LNCAP (cell line): ENCODE results near the gene QTRT2.

Experiments used
- TF ChIP-seq, protein P1 (sequence below): fragments of 450-650 bp; IDR thresholded peaks from 2 replicates; pipeline ENCODE4 v1.5.1; 2017; ENCODE audit warnings: mild to moderate bottlenecking

Gene QTRT2

DNA sequence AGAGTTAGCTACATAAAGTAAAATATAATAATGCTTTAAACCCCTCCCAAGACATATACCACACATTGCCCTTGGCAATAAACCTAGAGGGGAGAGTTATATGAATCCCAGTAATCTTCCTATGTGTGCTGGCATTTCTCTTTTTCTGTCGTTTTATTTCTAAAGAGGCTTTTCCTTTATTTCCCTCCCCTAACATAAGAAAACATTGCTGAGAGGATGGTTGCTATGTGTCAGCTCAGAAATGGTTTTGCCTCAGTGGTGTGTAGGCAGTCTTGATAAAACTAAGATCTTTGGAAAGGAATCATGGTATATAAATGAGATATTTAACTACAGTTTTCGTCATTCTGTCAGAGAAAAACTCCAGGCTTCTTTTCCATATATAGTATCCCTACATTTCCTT, 30.2 kb upstream of the QTRT2 start:
- TF ChIP-seq, protein P1, sequence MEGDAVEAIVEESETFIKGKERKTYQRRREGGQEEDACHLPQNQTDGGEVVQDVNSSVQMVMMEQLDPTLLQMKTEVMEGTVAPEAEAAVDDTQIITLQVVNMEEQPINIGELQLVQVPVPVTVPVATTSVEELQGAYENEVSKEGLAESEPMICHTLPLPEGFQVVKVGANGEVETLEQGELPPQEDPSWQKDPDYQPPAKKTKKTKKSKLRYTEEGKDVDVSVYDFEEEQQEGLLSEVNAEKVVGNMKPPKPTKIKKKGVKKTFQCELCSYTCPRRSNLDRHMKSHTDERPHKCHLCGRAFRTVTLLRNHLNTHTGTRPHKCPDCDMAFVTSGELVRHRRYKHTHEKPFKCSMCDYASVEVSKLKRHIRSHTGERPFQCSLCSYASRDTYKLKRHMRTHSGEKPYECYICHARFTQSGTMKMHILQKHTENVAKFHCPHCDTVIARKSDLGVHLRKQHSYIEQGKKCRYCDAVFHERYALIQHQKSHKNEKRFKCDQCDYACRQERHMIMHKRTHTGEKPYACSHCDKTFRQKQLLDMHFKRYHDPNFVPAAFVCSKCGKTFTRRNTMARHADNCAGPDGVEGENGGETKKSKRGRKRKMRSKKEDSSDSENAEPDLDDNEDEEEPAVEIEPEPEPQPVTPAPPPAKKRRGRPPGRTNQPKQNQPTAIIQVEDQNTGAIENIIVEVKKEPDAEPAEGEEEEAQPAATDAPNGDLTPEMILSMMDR = no peak

DNA sequence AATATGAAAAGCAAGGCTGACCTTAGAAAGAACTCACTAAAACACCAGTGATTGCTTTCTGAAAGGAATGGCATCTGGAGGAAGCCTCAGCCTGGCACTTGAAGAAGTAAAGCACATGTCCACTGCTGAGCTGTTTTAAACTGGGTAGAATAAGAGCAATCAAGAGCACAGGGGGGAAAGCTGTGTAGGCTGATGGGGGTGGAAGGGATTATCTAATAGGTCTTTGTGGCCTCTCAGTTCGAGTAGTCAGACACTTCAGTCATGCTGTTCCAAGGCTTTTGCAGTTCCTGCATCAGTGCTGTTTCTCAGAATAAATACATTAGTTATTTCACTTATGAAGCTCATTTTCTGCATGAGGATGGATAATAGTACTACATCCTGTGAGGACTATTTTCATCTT, 22.8 kb upstream of the QTRT2 start:
- TF ChIP-seq, protein P1 = no peak

DNA sequence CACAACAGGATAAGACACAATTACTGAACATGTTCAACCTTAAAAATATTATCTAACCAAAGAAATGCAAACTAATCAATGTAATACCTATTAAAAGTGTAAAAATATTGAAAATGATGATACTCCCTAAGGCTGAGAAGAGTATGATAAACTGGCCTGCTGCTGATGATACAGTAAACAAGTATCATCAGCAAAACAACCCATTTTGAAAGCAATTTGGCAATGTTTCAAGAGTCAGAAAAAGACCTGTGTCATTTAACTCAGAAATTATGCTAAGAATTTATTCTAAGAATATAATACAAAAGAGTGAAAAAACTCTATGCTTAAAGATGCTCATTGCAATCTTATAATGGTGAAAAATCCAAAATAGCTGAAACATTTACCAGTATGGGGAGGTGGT, 22.3 kb upstream of the QTRT2 start:
- TF ChIP-seq, protein P1 = no peak

DNA sequence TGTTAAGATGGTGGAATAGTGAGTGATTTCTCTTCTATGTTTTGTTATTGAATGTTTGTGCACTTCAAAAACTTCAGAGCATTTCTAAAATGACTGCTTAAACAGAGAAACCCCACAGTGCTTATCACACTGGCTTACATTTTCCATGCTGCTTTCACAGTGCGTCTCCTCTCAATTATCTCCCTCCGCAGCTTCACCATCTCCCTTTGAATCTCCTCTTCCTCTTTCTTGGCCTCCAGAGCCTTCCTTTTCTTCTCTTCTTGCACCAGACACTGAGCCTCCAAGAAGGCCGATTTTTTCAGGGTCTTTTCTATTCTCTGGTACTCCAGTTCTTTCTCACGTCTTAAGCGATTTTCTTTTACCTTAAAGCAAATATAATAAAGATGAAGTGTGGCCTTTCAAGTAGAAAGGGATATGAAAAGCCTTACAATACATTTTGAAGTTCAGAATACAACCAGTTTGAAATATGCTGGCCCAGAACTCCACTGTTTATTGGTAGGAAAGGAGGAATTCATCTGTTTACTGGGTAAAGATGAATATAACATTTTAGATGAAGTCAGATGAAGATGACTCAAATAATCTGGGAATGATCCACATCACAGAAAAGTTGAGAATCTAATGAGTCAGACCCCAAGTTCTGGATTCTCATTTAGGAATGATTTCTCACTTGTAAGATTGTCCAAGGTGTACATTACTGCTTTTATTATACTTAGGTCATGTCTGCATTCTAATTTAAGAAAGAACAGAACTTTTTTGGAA, 21.6 kb upstream of the QTRT2 start:
- TF ChIP-seq, protein P1 = no peak

DNA sequence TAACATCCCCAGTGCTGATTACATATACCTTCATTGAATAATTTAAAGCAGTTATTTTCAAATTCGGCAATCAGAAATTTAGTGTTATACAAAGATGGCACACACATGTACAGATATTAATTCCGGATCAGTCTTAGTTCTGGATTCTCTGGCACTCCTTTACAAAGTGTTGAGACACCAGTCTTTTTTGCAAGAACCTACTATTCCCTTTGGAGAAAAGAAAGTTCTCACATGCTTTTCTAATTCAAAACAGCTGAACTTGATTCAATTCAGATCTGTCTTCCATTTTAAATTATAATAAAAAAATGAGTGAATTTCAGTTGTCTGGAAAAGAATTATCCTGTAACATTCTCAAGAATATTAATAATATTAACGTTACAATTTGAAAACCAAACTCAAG, 20.6 kb upstream of the QTRT2 start:
- TF ChIP-seq, protein P1 = no peak

DNA sequence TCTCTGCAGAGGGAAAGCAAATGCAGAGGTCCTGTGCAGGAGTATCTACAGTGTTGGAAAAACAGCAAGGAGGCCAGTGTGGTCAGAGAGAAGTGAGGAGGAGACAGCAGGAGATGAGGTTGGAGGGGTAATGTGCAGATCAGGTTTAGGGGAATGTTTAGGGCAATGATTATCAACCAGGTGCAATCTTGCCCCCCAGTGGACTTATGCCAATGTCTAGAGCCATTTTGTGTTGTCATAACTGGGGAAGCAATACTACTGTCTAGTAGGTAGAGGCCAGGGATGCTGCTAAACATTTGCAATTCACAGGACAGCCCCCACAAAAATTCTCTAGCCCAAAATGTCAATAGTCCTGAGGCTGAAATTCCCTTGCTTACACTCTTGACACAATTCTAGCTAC, 13.3 kb upstream of the QTRT2 start:
- TF ChIP-seq, protein P1 = no peak

DNA sequence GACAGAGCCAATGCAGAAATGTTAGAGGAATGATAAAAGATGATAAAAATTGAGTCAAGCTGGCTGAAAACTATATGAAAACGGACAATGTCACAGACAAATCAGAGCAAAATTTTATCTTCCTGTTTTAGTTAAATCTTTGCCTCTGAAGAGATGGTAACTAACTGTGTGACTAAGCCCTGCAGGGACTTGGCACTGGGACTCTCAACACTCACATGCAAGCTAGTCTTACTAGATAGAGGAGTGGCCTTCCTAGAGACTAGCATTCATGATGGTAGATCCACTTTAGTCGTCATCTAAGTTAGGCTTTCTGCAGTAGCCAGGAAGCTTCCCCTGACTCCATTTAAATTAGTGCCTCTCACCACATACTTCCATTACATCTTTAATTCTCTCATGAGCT, 4.3 kb upstream of the QTRT2 start:
- TF ChIP-seq, protein P1 = no peak

DNA sequence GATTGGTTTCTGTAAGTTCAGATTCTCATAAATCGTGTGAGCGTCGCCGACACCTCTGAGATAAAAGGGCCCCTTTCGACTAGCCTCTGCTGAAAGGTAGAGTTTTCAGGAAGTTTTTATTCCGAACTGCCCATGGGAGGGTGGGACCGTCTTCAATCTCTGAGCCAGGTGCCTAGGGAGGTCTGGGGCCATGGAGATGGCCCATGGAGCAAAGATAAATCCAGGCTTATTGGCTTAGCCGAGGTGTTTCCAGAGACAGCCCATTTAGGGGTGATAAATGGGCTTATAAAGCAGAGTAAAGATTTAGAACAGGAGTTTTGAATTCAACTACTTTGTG, 442 bp downstream of the QTRT2 start:
- TF ChIP-seq, protein P1 = no peak
